K562 (cell line): ENCODE results near the gene DDX18. TPM values are rescaled to one million over a fixed set of nuclear protein-coding genes. Genes with fewer than 3 reads are reported as not detected.

Experiments
- ATAC-seq: fragments of 200-7000 bp; cut with Tn5 transposase; 3 replicates; pipeline ENCODE4 v1.9.1; 2020; ENCODE audit warnings: moderate library complexity
- BruUV-seq: library from RNA; stranded (reverse); fragments of 400-500 nt; replicated peaks from 2 replicates; lab custom pipeline; 2021; lab: Mats Ljungman, UMichigan
- CTCF ChIA-PET: fragments of 300-600 bp; formaldehyde crosslinking; extraction: SDS; loops from one replicate; lab custom pipeline; 2021; ENCODE audit warnings: low intra/inter-chr PET ratio; lab: Yijun Ruan, JAX
- POLR2A ChIA-PET: fragments of 300-600, 350-650 bp; sonication (Branson Sonifier 250); formaldehyde crosslinking; extraction: SDS; loops from one replicate; lab custom pipeline; 2021; ENCODE audit warnings: antibody characterized with exemption, inconsistent platforms; lab: Yijun Ruan, JAX
- DNase-seq, 4 experiments: peaks; one replicate each; pipeline versions ENCODE4 v3.0.0 to v3.0.0-alpha.2; 2011 to 2018; ENCODE audit warnings: low spot score in 3 of 4, mixed read lengths in 3 of 4; ENCODE audit errors: extremely low read depth in 1 of 4
- FAIRE-seq: peaks from 2 replicates; lab custom pipeline; 2011; peaks lifted over from hg19 to GRCh38; lab: Jason Lieb, UNC
- H2AFZ ChIP-seq: 2 replicates; pipeline ENCODE4 v1.6.0; 2011; ENCODE audit warnings: low read depth, low read length, control low read depth, inconsistent platforms
- H3K27ac ChIP-seq: fragments of 200-600 bp; 3 replicates; pipeline ENCODE4 v1.8.0; 2011; ENCODE audit warnings: low read depth, mild to moderate bottlenecking, control low read depth, inconsistent platforms, low read length, moderate library complexity, mixed read lengths; ENCODE audit errors: extremely low read depth
- H3K27me3 ChIP-seq, 2 experiments: fragments of 300-600 bp in 1 of 2; 2 replicates in 1 of 2; 3 replicates in 1 of 2; pipeline versions ENCODE4 v1.6.0 to v1.8.0; 2011; ENCODE audit warnings: inconsistent platforms in 2 of 2, low read length in 2 of 2, mild to moderate bottlenecking in 1 of 2, mixed read lengths in 1 of 2, moderate library complexity in 1 of 2; ENCODE audit not compliant: control insufficient read depth in 2 of 2, insufficient read depth in 2 of 2
- H3K36me3 ChIP-seq: fragments of 300-600 bp; 3 replicates; pipeline ENCODE4 v1.8.0; 2011; ENCODE audit warnings: mild to moderate bottlenecking, low read length, inconsistent platforms; ENCODE audit not compliant: control insufficient read depth, insufficient read depth
- H3K4me1 ChIP-seq, 2 experiments: fragments of 200-600 bp in 1 of 2; replicated peaks in 1 of 2; 2 replicates in 1 of 2; 3 replicates in 1 of 2; pipeline versions ENCODE4 v1.5.1 to v1.8.0; 2011; ENCODE audit warnings: inconsistent platforms in 2 of 2, low read length in 2 of 2, mild to moderate bottlenecking in 1 of 2, mixed read lengths in 1 of 2, moderate library complexity in 1 of 2; ENCODE audit not compliant: control insufficient read depth in 2 of 2, insufficient read depth in 2 of 2
- H3K4me2 ChIP-seq: 2 replicates; pipeline ENCODE4 v1.6.1; 2011; ENCODE audit warnings: low read length, control low read depth, inconsistent platforms, mixed read lengths; ENCODE audit not compliant: insufficient read depth
- H3K4me3 ChIP-seq: fragments of 200-600 bp; sonication (generic), shearing (Covaris generic); 2 replicates; pipeline ENCODE4 v1.5.1; 2016; ENCODE audit warnings: control low read depth, inconsistent platforms
- H3K79me2 ChIP-seq: fragments of 200-600 bp; 3 replicates; pipeline ENCODE4 v1.8.0; 2011; ENCODE audit warnings: low read length, inconsistent platforms; ENCODE audit not compliant: control insufficient read depth, insufficient read depth
- H3K9ac ChIP-seq, 2 experiments: 2 replicates each; pipeline versions ENCODE4 v1.6.0 to v1.6.1; 2011; ENCODE audit warnings: low read depth in 2 of 2, low read length in 2 of 2, control low read depth in 1 of 2, inconsistent platforms in 1 of 2, mild to moderate bottlenecking in 1 of 2, mixed read lengths in 1 of 2; ENCODE audit not compliant: insufficient read depth in 1 of 2
- H3K9me1 ChIP-seq: one replicate; pipeline ENCODE4 v1.6.0; 2011; ENCODE audit warnings: inconsistent platforms, mild to moderate bottlenecking, low read length, moderate library complexity; ENCODE audit not compliant: control insufficient read depth, insufficient read depth
- H3K9me3 ChIP-seq: replicated peaks from 2 replicates; pipeline ENCODE4 v1.5.1; 2011; ENCODE audit warnings: low read depth, low read length, inconsistent platforms; ENCODE audit not compliant: control insufficient read depth, insufficient read depth
- H4K20me1 ChIP-seq: replicated peaks from 2 replicates; pipeline ENCODE4 v1.6.1; 2011; ENCODE audit warnings: low read length, inconsistent platforms, mixed read lengths; ENCODE audit not compliant: control insufficient read depth, insufficient read depth
- CREB5 ChIP-seq: fragments of 250-450 bp; sonication (Bioruptor Pico); IDR thresholded peaks from 2 replicates; pipeline ENCODE4 v1.5.0; 2020; ENCODE audit warnings: mild to moderate bottlenecking
- DDX20 ChIP-seq: fragments of 450-650 bp; IDR thresholded peaks from 2 replicates; pipeline ENCODE4 v1.6.1; 2016; ENCODE audit warnings: missing genetic modification characterization, low read depth, mild to moderate bottlenecking, missing compliant biosample characterization, moderate library complexity
- E2F5 ChIP-seq: sonication (generic); formaldehyde crosslinking; IDR thresholded peaks from 2 replicates; pipeline ENCODE4 v1.8.0; 2022; ENCODE audit warnings: mild to moderate bottlenecking, missing genetic modification reagents
- RBM22 ChIP-seq: fragments of 200-400 bp; formaldehyde crosslinking; IDR thresholded peaks from 2 replicates; pipeline ENCODE4 v1.6.1; 2018; ENCODE audit warnings: low read length, low read depth; ENCODE audit not compliant: poor library complexity, severe bottlenecking
- RFX7 ChIP-seq: fragments of 250-450 bp; sonication (Bioruptor Pico); IDR thresholded peaks from 2 replicates; pipeline ENCODE4 v1.5.1; 2021; ENCODE audit warnings: mild to moderate bottlenecking
- SMAD1 ChIP-seq: fragments of 150-350 bp; IDR thresholded peaks from 2 replicates; pipeline ENCODE4 v1.6.1; 2014; ENCODE audit warnings: low read length, low read depth; ENCODE audit not compliant: partially characterized antibody
- XRCC5 ChIP-seq: fragments of 200-400 bp; formaldehyde crosslinking; IDR thresholded peaks from 2 replicates; pipeline ENCODE4 v1.6.1; 2017; ENCODE audit warnings: low read depth, mild to moderate bottlenecking, low read length
- ZNF318 ChIP-seq, 2 experiments: fragments of 450-650 bp; IDR thresholded peaks; 2 replicates each; pipeline ENCODE4 v1.6.1; 2016; ENCODE audit warnings: mild to moderate bottlenecking in 2 of 2, borderline replicate concordance in 1 of 2, low read depth in 1 of 2, moderate library complexity in 1 of 2
- ZNF75A ChIP-seq: fragments of 450-650 bp; formaldehyde crosslinking; IDR thresholded peaks from 2 replicates; pipeline ENCODE4 v1.4.0; 2020; ENCODE audit warnings: mild to moderate bottlenecking
- WGBS: fragments of 100-300 bp; shearing (Covaris generic); methylation state at CpG from one replicate; pipeline ENCODE4 v1.1.6; 2016; ENCODE audit warnings: low coverage, mixed read lengths; ENCODE audit not compliant: insufficient coverage; ENCODE audit errors: missing lambda C conversion rate; 5-methylcytosine and 5-hydroxymethylcytosine counted together
- in situ Hi-C: fragments of 300-500 bp; cut with MboI; formaldehyde crosslinking; loops from 4 replicates; pipeline ENCODE4 v1.15.0; 2018; ENCODE audit warnings: inconsistent platforms, mixed read lengths
- intact Hi-C: fragments of 100-400 bp; cut with micrococcal nuclease; formaldehyde crosslinking; loops from 2 replicates; pipeline ENCODE4 v1.14.2; 2022
- polyA plus RNA-seq, 8 experiments: library from polyadenylated mRNA; depleted of rRNA in 4 of 8; stranded (reverse) in 5 of 8; unstranded in 3 of 8; fragments of >200 nt; fragmentation: Nextera tagmentation in 2 of 8; fragmentation: Illumina TruSeq in 1 of 8; extraction: Ambion mirVana in 2 of 8; extraction: Trizol in 1 of 8; gene quantifications; 2 replicates each; pipeline versions ENCODE4 v1.2.1 to v1.2.3, GENCODE V29; 2011 to 2014; ENCODE audit warnings: inconsistent platforms in 1 of 8, missing spikeins in 1 of 8
- total RNA-seq, 7 experiments: library from RNA; depleted of rRNA in 6 of 7; stranded (reverse); fragments of >200 nt in 6 of 7; fragmentation: Illumina TruSeq in 2 of 7; extraction: Trizol in 2 of 7; gene quantifications; 2 replicates each; pipeline versions ENCODE4 v1.2.1 to v1.2.3, GENCODE V29; 2011 to 2021; ENCODE audit warnings: low replicate concordance in 1 of 7

DDX18 gene
- total and polyA plus RNA-seq, 9 of the 15 experiments (the other 6 are each of a cell fraction or from before 2014, with no cell fraction given), result 67.9 to 156 (median 116) TPM

GRCh38 chr2:117794668-117795067 is 19.8 kb upstream of the DDX18 start:
- ATAC-seq, result no peak
- Histone ChIP-seq H2AFZ (no peak overlapping the region), H3K9me1 (no peaks in the 10 kb centered on the region), H3K4me3 (no peak overlapping the region), H3K27me3 (no peaks in the 10 kb centered on the region), H3K9me3 (no peaks in the 10 kb centered on the region), H3K36me3 (no peaks in the 10 kb centered on the region), H3K4me2 (no peak overlapping the region), H3K4me1 (no peaks in the 10 kb centered on the region), H3K9ac (no peak overlapping the region), H4K20me1 (no peaks in the 10 kb centered on the region), H3K27ac (no peak overlapping the region), H3K79me2 (no peaks in the 10 kb centered on the region)
- ChIA-PET CTCF (no interaction called here), POLR2A (no interaction called here)
- FAIRE-seq, result no peak
- DNase-seq, result no peak
- in situ Hi-C loops (no loop called here), intact Hi-C loops (no loop called here)
- WGBS, result 0% methylated on average over 2 of the region's 2 CpGs
- BruUV-seq, result no TSS peak
- TF ChIP-seq RFX7 (CRISPR knock-in tag) (no peak), CREB5 (CRISPR knock-in tag) (no peak), RBM22 (no peak), ZNF318 (IDR thresholded peaks at IDR 0.05; ENCODE audit: borderline replicate concordance in 1 of 2, low read depth in 1 of 2) (no peak), SMAD1 (no peak), E2F5 (CRISPR knock-in tag) (no peak), ZNF75A (CRISPR knock-in tag) (no peak), DDX20 (tag) (no peak), XRCC5 (no peak)
